ENCODE results near the gene GUCA1C. TPM values are rescaled to one million over a fixed set of nuclear protein-coding genes. Genes with fewer than 3 reads are reported as not detected.

GUCA1C gene
- total RNA-seq, 1 experiment from 2014 or later: not detected

DNA sequence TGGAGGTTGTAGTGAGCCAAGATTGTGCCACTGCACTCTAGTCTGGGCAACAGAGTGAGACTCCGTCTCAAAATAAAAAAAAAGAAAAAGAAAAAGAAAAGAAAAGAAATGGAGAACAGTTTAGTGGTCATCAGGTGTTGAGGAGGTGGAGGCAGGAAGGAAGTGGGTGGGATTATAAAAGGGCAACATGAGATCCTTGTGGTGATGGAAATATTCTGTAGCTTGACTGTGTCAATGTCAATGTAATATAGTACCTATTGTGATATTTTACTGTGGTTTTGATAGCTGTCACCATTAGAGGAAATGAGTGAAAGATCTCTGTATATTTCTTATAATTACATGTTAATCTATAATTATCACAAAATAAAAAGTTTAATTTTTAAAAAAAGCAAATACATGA is 70.3 kb downstream of the GUCA1C start:
- in situ Hi-C loops (cut with HindIII; ENCODE audit: low pct_unique_long_range_greater_than_20kb, low sequenced_read_pairs): no loop called here
- CTCF ChIA-PET: no interaction called here
- ATAC-seq: no peak
- H3K9me3 ChIP-seq (ENCODE audit: control insufficient read depth, insufficient read depth, low read depth, low read length): no peaks in the 10 kb centered on the region
- DNase-seq (ENCODE audit: low read depth, low spot score): no peak
- no peak overlapping the region for H3K27ac ChIP-seq (ENCODE audit: low read length)
- TF ChIP-seq, protein P1, sequence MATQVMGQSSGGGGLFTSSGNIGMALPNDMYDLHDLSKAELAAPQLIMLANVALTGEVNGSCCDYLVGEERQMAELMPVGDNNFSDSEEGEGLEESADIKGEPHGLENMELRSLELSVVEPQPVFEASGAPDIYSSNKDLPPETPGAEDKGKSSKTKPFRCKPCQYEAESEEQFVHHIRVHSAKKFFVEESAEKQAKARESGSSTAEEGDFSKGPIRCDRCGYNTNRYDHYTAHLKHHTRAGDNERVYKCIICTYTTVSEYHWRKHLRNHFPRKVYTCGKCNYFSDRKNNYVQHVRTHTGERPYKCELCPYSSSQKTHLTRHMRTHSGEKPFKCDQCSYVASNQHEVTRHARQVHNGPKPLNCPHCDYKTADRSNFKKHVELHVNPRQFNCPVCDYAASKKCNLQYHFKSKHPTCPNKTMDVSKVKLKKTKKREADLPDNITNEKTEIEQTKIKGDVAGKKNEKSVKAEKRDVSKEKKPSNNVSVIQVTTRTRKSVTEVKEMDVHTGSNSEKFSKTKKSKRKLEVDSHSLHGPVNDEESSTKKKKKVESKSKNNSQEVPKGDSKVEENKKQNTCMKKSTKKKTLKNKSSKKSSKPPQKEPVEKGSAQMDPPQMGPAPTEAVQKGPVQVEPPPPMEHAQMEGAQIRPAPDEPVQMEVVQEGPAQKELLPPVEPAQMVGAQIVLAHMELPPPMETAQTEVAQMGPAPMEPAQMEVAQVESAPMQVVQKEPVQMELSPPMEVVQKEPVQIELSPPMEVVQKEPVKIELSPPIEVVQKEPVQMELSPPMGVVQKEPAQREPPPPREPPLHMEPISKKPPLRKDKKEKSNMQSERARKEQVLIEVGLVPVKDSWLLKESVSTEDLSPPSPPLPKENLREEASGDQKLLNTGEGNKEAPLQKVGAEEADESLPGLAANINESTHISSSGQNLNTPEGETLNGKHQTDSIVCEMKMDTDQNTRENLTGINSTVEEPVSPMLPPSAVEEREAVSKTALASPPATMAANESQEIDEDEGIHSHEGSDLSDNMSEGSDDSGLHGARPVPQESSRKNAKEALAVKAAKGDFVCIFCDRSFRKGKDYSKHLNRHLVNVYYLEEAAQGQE (IDR thresholded peaks at IDR 0.05; ENCODE audit: insufficient read depth in 1 of 2, low read depth in 2 of 2, low read length in 1 of 2): no peak
- TF ChIP-seq POLR2AphosphoS5 (IDR thresholded peaks at IDR 0.05; ENCODE audit: low read depth, low read length) (no peak), SIN3A (IDR thresholded peaks at IDR 0.05; ENCODE audit: borderline replicate concordance, insufficient read depth, low read depth, low read length) (no peak), TCF7L2 (IDR thresholded peaks at IDR 0.05; ENCODE audit: low read depth, low read length) (no peak)
- TF ChIP-seq, protein P2, sequence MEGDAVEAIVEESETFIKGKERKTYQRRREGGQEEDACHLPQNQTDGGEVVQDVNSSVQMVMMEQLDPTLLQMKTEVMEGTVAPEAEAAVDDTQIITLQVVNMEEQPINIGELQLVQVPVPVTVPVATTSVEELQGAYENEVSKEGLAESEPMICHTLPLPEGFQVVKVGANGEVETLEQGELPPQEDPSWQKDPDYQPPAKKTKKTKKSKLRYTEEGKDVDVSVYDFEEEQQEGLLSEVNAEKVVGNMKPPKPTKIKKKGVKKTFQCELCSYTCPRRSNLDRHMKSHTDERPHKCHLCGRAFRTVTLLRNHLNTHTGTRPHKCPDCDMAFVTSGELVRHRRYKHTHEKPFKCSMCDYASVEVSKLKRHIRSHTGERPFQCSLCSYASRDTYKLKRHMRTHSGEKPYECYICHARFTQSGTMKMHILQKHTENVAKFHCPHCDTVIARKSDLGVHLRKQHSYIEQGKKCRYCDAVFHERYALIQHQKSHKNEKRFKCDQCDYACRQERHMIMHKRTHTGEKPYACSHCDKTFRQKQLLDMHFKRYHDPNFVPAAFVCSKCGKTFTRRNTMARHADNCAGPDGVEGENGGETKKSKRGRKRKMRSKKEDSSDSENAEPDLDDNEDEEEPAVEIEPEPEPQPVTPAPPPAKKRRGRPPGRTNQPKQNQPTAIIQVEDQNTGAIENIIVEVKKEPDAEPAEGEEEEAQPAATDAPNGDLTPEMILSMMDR (IDR thresholded peaks at IDR 0.05): no peak
- POLR2A ChIA-PET: no interaction called here
- H3K36me3 ChIP-seq (ENCODE audit: control insufficient read depth, insufficient read depth, low read length): no peaks in the 10 kb centered on the region
- intact Hi-C loops (cut with micrococcal nuclease; ENCODE audit: unreplicated experiment): no loop called here
- H3K4me1 ChIP-seq (ENCODE audit: control insufficient read depth, insufficient read depth, low read length): no peaks in the 10 kb centered on the region
- no peaks in the 10 kb centered on the region for H3K27me3 ChIP-seq (ENCODE audit: control insufficient read depth, insufficient read depth, low read length)
- no TSS peak for BruUV-seq (replicated peaks)
- no peak overlapping the region for H3K4me3 ChIP-seq (ENCODE audit: low read depth in 2 of 2, low read length in 2 of 2)

DNA sequence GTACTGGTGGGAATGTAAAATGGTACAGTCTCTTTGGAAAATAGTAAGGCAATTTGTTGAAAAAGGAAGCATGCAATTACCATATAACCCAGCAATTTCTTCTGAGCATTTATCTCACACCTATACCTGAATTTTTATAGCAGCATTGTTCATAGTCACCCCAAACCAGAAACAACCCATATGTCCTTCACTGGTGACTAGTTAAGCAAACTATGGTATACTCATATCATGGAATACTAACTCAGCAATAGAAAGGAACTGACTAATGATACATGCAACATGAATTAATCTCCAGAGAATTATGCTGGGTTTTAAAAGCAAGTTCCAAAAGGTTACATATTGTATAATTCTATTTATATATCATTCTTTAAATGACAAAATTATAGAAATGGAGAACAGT is 70.9 kb downstream of the GUCA1C start:
- Histone ChIP-seq H3K9me3 (ENCODE audit: control insufficient read depth, insufficient read depth, low read depth, low read length) (no peaks in the 10 kb centered on the region), H3K4me1 (ENCODE audit: control insufficient read depth, insufficient read depth, low read length) (no peaks in the 10 kb centered on the region), H3K4me3 (ENCODE audit: low read depth in 2 of 2, low read length in 2 of 2) (no peak overlapping the region), H3K36me3 (ENCODE audit: control insufficient read depth, insufficient read depth, low read length) (no peaks in the 10 kb centered on the region), H3K27me3 (ENCODE audit: control insufficient read depth, insufficient read depth, low read length) (no peaks in the 10 kb centered on the region; the same call in 1 of the 2 replicates), H3K27ac (ENCODE audit: low read length) (no peak overlapping the region)
- in situ Hi-C loops (cut with HindIII; ENCODE audit: low pct_unique_long_range_greater_than_20kb, low sequenced_read_pairs): no loop called here
- POLR2A ChIA-PET: no interaction called here
- CTCF ChIA-PET: no interaction called here
- no peak for TF ChIP-seq TCF7L2 (IDR thresholded peaks at IDR 0.05; ENCODE audit: low read depth, low read length)
- no peak for TF ChIP-seq SIN3A (IDR thresholded peaks at IDR 0.05; ENCODE audit: borderline replicate concordance, insufficient read depth, low read depth, low read length)
- no peak for TF ChIP-seq POLR2AphosphoS5 (IDR thresholded peaks at IDR 0.05; ENCODE audit: low read depth, low read length)
- TF ChIP-seq, protein P2 (IDR thresholded peaks at IDR 0.05): no peak
- BruUV-seq (replicated peaks): no TSS peak
- ATAC-seq: no peak
- intact Hi-C loops (cut with micrococcal nuclease; ENCODE audit: unreplicated experiment): no loop called here
- DNase-seq (ENCODE audit: low read depth, low spot score): no peak

Measured in Panc1 (cell line).